ENCODE measurements around the gene GOLGA1.
A peak's percentile ranks its signal among the peaks of the same experiment; 100 is the strongest.

Gene GOLGA1

DNA sequence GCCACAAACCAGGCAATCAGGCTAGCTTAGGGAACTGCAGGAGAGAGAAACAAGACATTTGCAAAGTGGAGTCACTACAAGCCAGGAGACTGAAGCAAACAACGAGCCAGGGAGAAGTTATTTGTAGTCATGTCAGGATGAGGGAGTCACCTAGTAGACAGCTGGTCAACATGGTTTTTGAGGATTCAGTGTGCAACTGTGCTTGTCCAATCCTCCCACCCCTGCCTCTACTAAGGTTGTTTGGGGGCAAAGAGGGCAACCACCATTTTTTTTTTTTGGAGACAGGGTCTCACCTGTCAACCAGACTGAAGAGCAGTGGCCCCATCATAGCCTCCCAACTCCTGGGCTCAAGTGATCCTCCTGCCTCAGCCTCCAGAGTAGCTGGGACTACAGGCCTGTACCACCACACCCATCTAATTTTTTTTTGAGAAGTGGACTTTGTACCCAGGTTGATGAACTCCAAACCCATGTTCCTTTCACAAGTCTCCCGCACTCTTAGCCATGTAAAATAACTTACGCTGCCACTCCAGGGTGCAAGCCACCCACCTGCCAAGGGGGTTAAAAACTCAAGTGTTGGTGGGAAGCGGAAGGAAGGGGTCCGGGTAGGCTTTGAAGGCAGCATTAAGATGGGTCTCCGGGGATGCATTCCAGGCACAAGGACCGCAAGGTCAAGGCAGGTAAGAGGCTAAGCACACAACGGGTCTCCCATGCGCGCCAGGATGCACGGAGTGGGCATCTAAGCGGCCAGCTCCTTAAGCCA lies 80.1 kb downstream of the GOLGA1 start:
- H3K36me3 ChIP-seq (ENCODE audit: insufficient read depth) = peaks cover 6% of the 10 kb centered on the region; the same call in 1 of the 2 replicates
- TF ChIP-seq, protein P1, sequence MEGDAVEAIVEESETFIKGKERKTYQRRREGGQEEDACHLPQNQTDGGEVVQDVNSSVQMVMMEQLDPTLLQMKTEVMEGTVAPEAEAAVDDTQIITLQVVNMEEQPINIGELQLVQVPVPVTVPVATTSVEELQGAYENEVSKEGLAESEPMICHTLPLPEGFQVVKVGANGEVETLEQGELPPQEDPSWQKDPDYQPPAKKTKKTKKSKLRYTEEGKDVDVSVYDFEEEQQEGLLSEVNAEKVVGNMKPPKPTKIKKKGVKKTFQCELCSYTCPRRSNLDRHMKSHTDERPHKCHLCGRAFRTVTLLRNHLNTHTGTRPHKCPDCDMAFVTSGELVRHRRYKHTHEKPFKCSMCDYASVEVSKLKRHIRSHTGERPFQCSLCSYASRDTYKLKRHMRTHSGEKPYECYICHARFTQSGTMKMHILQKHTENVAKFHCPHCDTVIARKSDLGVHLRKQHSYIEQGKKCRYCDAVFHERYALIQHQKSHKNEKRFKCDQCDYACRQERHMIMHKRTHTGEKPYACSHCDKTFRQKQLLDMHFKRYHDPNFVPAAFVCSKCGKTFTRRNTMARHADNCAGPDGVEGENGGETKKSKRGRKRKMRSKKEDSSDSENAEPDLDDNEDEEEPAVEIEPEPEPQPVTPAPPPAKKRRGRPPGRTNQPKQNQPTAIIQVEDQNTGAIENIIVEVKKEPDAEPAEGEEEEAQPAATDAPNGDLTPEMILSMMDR (conservative IDR thresholded peaks at IDR 0.05; ENCODE audit: low read depth, low read length) = no peak
- peaks cover 18% of the 10 kb centered on the region for H3K4me1 ChIP-seq (ENCODE audit: low read depth, poor library complexity, severe bottlenecking)
- H4K20me1 ChIP-seq (ENCODE audit: insufficient read depth) = peaks cover 15% of the 10 kb centered on the region; the same call in 1 of the 2 replicates
- H3K27ac ChIP-seq = peak overlapping the region; percentile 95
- H3K79me2 ChIP-seq (ENCODE audit: insufficient read depth, low read depth) = peaks cover 28% of the 10 kb centered on the region
- no peaks in the 10 kb centered on the region for H3K27me3 ChIP-seq (ENCODE audit: insufficient read depth, low read depth)
- peak overlapping the region; percentile 96 for H3K4me2 ChIP-seq
- H3K9ac ChIP-seq = peak overlapping the region; percentile 99
- H3K4me3 ChIP-seq (IDR thresholded peaks at IDR 0.05; ENCODE audit: insufficient read depth, low read depth, low read length) = no peak overlapping the region
- no peak overlapping the region for H2AFZ ChIP-seq (ENCODE audit: low read depth)

GRCh38 chr9:124859803-124860581 lies 80.9 kb downstream of the GOLGA1 start:
- peaks cover 18% of the 10 kb centered on the region for H3K4me1 ChIP-seq (ENCODE audit: low read depth, poor library complexity, severe bottlenecking)
- peak overlapping the region; percentile 99; the same call in 1 of the 2 replicates for H3K9ac ChIP-seq
- TF ChIP-seq, protein P1 (conservative IDR thresholded peaks at IDR 0.05; ENCODE audit: low read depth, low read length) = no peak
- no peak overlapping the region for H3K27ac ChIP-seq
- peaks cover 15% of the 10 kb centered on the region; the same call in 1 of the 2 replicates for H4K20me1 ChIP-seq (ENCODE audit: insufficient read depth)
- H3K79me2 ChIP-seq (ENCODE audit: insufficient read depth, low read depth) = peaks cover 28% of the 10 kb centered on the region
- peaks cover 6% of the 10 kb centered on the region; the same call in 1 of the 2 replicates for H3K36me3 ChIP-seq (ENCODE audit: insufficient read depth)
- no peaks in the 10 kb centered on the region for H3K27me3 ChIP-seq (ENCODE audit: insufficient read depth, low read depth)
- peak overlapping the region; percentile 96 for H3K4me2 ChIP-seq
- no peak overlapping the region for H2AFZ ChIP-seq (ENCODE audit: low read depth)
- no peak overlapping the region for H3K4me3 ChIP-seq (IDR thresholded peaks at IDR 0.05; ENCODE audit: insufficient read depth, low read depth, low read length)

- Histone ChIP-seq H4K20me1 (ENCODE audit: insufficient read depth) (peaks cover 15% of the 10 kb centered on the region; the same call in 1 of the 2 replicates), H3K4me2 (no peak overlapping the region), H2AFZ (ENCODE audit: low read depth) (no peak overlapping the region), H3K27me3 (ENCODE audit: insufficient read depth, low read depth) (no peaks in the 10 kb centered on the region), H3K36me3 (ENCODE audit: insufficient read depth) (peaks cover 6% of the 10 kb centered on the region; the same call in 1 of the 2 replicates), H3K4me1 (ENCODE audit: low read depth, poor library complexity, severe bottlenecking) (peaks cover 23% of the 10 kb centered on the region), H3K79me2 (ENCODE audit: insufficient read depth, low read depth) (peaks cover 28% of the 10 kb centered on the region), H3K4me3 (IDR thresholded peaks at IDR 0.05; ENCODE audit: insufficient read depth, low read depth, low read length) (no peak overlapping the region), H3K27ac (no peak overlapping the region), H3K9ac (no peak overlapping the region)
- TF ChIP-seq, protein P1 (conservative IDR thresholded peaks at IDR 0.05; ENCODE audit: low read depth, low read length) = no peak
Measured at GRCh38 chr9:124858330-124859046, 82.4 kb downstream of the GOLGA1 start.

- Histone ChIP-seq H3K36me3 (ENCODE audit: insufficient read depth) (peaks cover 6% of the 10 kb centered on the region; the same call in 1 of the 2 replicates), H4K20me1 (ENCODE audit: insufficient read depth) (peaks cover 15% of the 10 kb centered on the region; the same call in 1 of the 2 replicates), H2AFZ (ENCODE audit: low read depth) (no peak overlapping the region), H3K4me1 (ENCODE audit: low read depth, poor library complexity, severe bottlenecking) (peaks cover 24% of the 10 kb centered on the region), H3K4me2 (no peak overlapping the region), H3K4me3 (IDR thresholded peaks at IDR 0.05; ENCODE audit: insufficient read depth, low read depth, low read length) (no peak overlapping the region), H3K27me3 (ENCODE audit: insufficient read depth, low read depth) (no peaks in the 10 kb centered on the region), H3K79me2 (ENCODE audit: insufficient read depth, low read depth) (peaks cover 28% of the 10 kb centered on the region), H3K9ac (no peak overlapping the region), H3K27ac (no peak overlapping the region)
- TF ChIP-seq, protein P1 (conservative IDR thresholded peaks at IDR 0.05; ENCODE audit: low read depth, low read length) = no peak
Measured at GRCh38 chr9:124857533-124858162, 83.2 kb downstream of the GOLGA1 start.
